ENCODE measurements around the gene OR10A4.

DNA sequence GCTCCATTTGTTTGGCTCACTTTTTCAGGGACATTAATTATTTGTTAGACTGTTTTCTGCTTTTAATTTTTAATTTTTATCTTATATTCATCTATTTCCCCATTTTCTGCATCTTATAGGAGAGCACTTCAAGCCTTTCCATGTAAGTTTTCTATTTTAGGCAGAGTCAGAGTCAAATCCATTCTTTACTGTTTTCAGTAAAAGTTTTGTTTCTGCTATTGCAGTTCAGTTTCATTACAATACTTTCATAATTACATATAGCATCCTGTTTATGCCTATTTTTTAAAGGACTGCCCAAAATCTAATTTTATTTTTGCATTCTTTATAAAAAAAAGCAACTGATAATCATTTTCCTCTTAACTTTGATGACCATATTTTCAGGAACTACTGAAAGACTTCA lies 34.7 kb upstream of the OR10A4 start:
- TF ChIP-seq, protein P1, sequence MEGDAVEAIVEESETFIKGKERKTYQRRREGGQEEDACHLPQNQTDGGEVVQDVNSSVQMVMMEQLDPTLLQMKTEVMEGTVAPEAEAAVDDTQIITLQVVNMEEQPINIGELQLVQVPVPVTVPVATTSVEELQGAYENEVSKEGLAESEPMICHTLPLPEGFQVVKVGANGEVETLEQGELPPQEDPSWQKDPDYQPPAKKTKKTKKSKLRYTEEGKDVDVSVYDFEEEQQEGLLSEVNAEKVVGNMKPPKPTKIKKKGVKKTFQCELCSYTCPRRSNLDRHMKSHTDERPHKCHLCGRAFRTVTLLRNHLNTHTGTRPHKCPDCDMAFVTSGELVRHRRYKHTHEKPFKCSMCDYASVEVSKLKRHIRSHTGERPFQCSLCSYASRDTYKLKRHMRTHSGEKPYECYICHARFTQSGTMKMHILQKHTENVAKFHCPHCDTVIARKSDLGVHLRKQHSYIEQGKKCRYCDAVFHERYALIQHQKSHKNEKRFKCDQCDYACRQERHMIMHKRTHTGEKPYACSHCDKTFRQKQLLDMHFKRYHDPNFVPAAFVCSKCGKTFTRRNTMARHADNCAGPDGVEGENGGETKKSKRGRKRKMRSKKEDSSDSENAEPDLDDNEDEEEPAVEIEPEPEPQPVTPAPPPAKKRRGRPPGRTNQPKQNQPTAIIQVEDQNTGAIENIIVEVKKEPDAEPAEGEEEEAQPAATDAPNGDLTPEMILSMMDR (IDR thresholded peaks at IDR 0.05): no peak
- TF ChIP-seq POLR2A (IDR thresholded peaks at IDR 0.05): no peak
